GM19035 (cell line): ENCODE data around the gene PLCB1.
A peak's percentile ranks its signal among the peaks of the same experiment; 100 is the strongest.
"Not testable (repeated sequence)": the region's sequence is repeated elsewhere in the genome, so short reads cannot be mapped to it uniquely, and the experiment has no call there.

ENCODE experiments used
- ATAC-seq: cut with Tn5 transposase; IDR thresholded peaks from one replicate; pipeline ENCODE4 v1.9.1; 2021; ENCODE audit not compliant: unreplicated experiment

Gene PLCB1

DNA sequence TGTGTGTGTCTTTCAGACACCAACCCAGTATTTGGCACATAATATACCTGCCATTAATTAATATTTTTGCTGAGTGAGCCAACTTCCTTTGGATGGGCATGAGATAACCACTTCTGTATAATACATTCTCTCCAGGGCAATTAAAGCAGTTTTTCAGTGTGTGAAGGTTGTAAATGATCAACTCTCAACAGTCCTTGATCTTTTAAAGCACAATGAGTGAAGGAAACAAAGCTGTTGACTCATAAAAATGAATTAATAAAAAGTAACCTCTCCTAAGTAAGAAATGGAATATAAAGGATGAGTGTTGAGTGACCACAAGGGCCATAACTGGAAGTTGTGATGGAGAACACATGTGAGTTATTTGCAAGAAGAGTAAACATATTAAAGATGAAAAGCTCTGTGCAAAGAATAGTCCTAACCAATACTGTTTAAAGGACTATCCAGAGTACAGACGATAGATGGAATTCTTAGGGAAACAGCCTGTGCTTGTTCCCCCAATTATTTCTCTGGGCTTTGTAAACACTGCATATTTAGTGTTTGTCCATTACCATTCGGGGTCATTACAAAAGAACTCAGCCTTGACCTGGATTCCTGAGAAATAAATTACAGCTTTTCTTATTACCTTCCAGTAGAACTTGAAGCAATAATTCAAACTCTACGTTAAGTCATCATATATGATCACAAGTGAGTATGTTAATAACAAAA, 446.2 kb downstream of the PLCB1 start:
- ATAC-seq, result no peak

DNA sequence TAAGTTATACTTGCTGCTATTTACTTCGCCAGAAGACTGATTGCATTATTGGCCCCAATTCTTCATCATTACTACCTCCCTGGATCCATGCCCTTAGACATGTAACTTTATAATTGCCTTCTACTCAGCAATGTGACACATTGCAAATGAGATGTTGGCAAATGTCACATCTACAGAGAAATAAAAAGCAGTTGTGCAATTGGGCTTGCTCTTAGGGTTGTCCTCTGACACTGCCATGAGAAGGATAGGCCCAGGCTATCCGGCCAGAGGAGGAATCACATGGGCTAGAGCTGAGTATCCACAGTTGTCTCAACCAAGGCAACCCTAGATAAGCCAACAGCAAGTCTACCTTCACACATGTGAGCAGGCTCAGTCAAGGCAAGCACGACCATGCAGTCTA, 447.0 kb downstream of the PLCB1 start:
- no peak for ATAC-seq

DNA sequence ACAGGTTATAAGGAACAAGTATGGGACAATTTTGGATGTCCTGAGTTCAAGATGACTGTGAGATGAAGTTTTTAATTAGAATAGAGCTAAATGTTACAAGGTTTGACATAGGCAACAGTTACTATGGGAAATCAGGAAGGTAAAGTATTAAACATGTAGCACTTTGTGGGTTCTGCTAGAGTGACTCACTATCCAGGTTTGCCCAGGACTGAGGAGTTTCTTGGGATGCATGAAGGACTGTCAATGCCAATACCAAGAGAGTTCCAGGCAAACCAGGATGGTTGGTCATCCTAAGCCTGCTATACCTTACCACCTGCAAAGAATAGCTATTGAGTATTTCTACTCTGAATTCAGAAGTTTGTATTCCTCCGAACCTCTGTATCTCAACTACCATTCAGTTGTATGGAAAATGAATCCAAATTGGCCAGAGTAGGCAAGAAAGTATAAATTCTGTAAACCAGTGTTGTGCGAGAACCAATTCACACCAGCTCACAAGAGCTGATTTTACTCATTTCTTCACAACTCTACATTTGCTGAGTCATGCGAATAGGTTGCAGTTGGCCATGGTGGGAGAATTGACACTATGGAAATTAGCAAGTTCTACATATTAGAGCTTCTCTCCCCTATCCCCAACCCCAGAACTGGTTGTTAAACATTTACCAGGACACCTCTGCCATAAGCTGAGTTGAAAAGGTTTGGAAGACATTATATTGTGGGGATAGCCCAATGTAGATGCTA, 449.5 kb downstream of the PLCB1 start:
- ATAC-seq, result no peak

DNA sequence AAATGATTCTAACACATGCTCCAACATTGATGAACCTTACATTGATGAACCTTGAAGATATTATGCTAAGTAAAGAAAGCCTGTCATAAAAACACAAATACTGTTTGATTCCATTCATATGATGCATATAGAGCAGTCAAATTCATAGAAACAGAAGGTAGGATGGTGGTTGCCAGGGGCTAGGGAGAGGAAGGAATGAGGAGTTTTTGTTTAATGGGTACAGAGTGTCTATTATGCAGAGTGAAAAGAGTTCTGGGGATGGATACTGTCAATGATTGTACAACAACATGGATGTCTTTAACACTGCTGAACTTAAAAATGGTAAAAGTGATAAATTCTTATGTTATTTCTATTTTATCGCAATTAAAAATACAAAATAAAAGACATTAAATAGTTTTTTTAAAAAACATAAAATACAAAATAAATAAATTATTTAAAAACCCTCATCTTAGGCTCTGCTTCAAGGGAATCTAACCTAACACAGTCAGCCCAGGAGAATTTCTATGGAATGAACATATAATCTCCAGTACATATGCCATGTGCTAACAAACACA, 451.0 kb downstream of the PLCB1 start:
- no peak for ATAC-seq

DNA sequence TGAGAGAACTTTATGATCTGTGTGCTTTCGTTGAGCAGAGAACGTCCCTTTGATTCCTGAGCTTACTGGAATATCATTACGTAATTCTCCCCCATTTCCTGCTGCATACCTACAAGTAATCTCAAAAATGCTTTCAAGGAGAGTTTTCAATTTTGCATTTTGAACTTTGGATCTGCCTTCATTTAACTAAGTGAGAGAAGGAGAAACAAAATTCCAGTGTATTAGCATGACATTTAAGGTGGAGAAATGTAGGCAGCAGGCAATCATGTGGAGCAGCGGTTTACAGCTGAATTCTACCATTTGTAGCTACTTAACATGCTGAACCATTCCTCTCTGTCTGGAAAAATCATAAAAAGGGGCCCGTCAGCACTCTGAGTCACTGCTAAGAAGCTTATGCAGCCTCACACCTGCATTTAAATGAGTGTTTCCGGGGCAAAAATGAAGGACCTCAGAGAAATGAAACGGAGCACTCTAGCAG, 451.5 kb downstream of the PLCB1 start:
- no peak for ATAC-seq

DNA sequence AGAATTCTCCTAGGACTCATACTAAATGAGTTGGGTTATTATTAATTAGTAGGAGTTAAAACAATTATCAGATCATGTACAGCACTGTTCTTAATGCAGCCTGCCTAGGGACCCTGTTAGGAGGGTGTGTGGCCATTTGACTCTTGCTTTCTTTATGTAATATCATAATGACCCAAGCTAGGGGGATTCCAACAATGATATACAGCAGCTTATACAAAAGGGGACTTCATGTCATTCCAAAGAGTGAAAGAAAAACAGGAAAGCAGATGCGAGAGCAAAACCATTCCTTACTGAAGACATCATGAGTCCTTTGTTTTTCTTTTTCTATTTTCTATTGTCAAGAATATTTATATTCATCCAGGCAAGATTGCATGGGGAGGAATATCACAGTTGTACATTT, 455.2 kb downstream of the PLCB1 start:
- ATAC-seq, result no peak

DNA sequence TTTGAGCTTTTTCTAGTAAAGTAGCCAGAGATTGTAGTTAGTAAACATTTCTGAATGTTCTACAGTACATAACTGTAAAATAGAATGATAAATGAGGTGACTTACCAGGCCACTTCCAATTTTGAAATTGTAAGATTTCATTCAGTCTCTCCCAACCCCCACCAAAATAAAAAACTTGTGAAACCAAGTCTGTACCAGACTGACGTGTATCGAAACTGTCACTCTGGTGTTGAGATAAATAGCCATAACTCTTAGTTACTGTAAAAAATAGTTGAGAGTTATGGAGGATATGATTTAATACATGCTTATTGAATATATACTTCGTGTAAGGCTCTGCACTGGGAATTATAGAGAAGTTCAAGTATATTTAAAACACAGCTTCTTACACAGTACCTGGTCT, 455.7 kb downstream of the PLCB1 start:
- ATAC-seq, result no peak

DNA sequence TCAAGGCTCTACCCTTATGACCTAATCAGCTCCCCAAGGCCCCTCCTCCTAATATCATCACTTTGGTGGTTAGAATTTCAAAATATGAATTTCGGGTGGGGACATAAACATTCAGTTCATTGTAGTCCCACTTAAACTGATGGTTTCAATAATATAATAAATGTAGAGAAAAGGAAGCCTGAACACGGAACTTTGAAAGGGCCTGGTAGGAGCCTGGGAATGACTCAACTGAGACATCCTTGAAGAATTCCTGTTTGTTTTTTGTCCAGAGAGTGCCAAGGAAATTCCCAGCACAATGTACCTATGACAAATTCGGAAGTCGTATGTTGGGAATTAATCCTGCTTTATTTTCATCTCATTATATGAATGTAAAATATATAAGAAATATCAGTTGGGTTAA, 457.9 kb downstream of the PLCB1 start:
- no peak for ATAC-seq

DNA sequence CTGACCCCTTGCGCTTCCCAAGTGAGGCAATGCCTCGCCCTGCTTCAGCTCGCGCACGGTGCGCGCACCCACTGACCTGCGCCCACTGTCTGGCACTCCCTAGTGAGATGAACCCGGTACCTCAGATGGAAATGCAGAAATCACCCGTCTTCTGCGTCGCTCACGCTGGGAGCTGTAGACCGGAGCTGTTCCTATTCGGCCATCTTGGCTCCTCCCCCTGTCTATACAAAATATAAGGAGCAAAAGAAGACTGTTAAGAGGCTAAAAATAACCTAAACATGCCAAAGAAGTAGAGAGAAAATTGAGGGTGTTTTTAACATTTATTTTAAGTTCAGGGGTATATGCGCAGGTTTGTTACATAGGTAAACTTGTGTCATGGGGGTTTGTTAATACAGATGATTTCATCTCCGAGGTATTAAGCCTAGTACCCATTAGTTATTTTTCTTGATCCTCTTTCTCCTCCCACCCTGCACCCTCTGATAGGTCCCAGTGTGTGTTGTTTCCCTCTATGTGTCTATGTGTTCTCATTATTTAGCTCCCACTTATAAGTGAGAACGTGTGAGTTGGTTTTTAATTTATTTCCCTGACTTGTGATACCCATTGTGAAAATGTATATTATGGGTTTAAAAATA, 469.0 kb downstream of the PLCB1 start:
- not testable (repeated sequence) for ATAC-seq

DNA sequence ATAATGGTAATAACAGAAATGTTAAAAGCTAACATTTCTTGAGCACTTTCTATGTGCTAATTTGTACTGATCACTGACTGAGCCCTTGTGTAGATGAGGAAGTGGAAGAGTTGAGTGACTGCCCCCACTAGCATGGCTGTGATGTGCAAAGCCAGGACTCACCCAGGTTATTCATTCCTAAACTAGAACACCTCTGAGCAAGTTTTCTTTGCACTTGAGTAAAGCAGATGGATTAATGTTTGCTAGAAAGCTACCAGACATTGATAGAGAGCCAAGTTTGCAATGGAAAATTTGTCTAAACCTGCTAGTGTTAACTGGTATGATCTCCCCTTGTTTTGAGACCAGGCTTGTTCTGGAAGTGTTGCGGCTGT, 469.5 kb downstream of the PLCB1 start:
- ATAC-seq, result peak; percentile 55

DNA sequence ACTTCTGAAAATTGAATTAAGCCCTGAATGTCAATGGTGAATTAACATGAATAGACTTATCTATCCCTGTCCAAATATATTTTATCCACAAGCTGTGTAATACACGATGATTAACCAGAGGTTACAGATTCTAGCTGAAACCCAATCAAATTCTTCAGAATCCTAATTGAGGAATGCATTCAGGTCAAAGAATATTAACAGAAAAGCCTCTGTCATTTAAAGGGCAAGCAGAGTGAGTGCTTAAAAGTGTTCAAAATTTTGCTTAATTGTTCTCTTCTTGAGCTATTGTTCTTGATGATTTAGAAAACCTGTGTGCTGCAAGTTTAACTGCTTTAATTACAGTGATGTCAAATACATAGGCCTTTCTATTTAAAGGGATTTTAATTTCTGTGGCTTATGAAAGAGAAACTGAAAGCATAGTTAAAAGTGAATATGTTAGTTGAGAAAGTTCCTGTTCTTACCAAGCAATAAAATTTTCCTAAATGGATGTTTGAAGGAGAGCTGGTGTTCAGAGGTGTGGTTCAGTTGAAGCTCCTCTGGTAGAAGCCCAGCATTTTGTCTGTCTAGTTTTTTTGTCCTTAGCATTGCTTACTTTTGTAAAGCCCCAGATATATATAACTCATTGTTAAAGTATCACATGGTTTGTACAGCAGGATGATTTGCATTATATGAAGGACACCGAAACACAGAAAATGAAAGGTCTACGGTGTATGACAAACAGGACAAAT, 470.5 kb downstream of the PLCB1 start:
- ATAC-seq, result peak; percentile 90

DNA sequence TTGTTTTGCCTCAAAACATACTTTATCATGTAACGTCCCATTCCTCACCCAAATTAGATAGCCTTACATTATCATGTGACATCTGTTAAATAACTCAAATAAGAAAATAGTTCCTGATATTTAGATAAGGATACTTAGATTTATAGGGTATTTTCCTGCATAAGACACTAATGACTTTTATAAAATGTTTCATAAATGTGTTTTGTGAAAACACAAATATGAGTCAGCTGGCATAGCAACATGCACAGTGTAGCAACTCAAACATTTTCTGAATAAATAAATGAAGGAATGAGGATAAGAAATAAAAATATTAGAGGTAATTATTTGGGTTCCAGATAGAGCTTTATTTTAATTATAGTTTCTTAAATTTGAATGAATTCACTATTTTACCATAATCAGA, 476.4 kb downstream of the PLCB1 start:
- no peak for ATAC-seq

DNA sequence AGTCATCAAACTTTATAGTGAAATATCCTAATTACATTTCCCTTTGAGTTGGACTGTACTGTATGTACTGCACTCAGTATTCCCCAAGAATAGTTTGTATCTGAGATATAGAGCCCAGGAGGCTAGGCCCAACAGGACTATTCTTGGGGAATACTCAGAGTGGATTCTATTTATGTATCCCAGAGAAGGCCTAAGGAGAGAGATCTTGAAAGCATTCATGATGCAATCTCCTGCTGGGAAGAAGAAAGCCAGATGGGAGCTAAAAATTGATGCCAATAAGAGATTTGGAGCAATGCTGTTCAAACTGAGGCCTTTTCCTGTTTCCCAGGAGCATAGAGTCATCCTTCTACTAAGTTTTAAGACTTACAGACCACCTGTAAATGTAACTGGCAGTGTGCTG, 484.7 kb downstream of the PLCB1 start:
- ATAC-seq, result no peak

DNA sequence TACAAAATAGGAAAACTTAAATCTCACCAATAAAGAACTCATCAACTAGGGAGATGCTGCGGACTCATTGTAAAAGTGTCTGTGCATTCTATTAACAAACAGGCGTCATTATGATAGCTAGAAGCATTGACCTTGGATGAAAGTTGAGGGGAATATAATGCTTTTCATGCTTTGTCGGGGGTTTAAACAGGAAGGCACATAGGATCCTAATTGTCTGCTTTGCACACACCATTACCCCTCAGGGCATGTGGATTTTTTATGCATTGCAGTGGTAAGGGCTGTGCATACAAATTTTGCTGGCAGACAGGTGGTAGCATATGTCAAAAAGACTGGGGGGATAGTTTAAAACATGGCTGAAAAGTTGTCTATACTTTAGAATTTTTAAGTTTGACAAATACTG, 488.9 kb downstream of the PLCB1 start:
- no peak for ATAC-seq

DNA sequence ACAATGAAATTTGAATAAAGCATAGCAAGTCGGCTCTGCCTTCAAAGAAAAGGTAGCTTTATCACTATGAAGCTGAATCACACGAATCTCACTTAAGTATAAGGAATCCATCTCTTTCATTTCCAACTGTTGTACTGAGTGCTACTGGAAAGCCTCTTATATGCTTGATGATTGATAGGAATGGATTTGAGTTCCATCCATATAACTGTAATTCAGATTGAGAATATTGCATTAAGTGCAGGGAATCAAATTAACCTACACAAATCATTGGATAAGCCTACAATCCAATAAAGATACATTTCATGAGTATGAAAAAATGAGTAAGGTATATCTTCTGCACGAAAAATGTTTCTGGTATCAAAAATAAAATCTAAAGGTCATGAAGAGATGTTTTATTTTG, 492.0 kb downstream of the PLCB1 start:
- no peak for ATAC-seq

DNA sequence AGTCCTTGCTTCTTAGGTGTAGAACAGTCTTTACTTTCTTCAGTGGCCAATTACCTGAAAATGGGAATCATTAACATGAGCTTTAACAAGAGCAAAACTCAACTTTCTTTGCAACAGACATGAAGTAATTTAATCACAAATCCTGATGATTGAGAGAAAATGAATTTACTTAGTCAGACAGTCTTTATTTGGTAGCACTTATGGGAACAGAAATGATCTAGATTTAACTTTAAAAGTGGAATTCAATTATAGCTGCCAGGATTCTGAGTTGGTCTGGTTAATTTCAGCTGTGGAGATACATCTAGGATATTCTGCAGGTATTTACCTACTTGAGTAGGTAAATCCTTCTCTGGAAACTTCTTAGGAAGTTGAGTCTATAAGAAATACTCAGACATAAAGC, 492.6 kb downstream of the PLCB1 start:
- no peak for ATAC-seq

DNA sequence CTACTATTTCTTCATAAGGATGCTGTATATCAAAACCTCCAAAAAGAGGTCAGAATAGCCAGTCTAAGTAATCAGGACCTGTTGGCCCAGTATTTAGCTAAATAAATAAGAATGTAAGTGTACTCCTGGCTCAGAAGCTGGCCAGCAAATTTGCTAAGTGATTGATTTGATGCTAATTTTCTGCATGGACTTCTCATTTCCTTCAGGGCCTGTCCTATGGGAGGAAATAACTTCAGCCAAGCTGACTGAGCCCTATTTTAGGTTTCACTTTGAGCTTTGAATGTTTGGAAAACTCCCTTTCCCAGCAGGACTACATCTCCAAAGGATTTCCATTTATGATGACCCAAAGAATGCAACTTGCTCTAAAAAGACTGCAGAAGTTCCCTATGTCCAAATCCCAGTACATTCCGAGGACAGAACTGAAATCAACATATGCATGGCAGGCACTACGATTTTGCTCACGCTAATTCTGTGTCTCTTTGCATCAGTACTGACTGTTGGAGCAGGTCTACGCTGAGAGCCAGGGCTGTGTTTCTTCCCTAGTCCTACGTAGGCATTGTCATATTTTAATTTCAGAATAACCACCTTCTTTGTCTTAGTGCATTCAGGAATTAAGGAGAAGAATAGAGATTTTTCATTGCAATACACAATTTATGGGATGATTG, 495.4 kb downstream of the PLCB1 start:
- ATAC-seq, result no peak

DNA sequence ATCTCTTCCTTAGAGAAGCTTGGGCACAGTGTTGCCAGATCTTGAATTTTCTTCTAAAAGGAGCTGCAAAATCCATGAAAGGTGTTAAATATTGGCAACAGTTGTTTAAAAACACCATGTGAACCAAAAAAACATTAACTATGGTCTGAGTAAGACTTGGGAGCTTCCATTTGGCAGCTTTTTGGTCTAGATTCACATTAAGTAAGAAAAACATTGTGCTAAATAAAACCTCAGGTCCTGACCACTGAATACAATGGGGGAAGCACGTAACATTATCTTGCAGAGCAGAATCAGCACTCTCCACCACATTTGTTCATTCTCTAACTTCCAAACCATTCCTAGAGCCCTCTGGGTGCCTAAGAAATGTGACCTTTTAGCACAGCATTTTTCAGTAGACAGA, 499.2 kb downstream of the PLCB1 start:
- no peak for ATAC-seq

DNA sequence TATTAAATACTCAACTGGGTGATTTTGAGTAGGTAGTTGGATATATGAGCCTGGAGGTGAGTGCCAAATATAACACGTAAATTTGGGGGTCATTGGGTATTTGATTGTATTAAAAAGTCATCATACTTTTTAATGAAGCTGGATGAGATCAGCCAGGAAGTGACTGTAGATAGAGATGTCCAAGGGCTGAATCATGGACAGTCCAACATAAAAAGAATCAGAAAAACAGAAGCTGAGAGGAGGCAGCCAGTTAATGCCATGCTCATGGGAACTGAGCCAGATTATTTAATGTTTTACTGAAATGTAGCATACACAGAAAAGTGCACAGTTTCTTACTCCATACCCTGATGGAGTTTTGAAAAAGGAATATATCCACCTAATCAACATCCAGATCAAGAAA, 501.3 kb downstream of the PLCB1 start:
- no peak for ATAC-seq

DNA sequence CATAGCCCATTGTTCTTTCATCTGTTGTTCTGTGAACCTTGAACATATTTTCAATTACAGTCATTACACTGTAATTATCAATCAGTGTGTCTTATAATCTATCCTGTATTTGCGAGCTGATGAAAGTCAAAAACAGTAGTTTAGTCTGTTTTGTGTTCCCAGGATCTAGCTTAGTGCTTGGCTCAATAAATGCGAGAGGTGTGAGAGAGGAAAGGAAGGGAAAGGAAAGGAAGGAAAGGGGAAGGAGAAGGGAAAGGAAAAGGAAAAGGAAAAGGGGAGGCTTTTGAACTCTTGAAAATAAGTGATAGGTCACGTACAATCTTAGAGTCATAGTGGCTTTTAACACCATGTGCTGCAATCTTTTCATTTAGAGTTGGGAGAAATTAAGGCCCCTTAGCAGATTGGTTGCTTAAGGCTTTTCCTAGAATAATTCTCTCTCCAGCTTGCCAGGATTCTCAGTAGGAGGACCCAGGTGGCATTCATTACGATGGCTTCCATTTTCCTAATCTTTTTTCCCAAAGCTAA, 503.0 kb downstream of the PLCB1 start:
- ATAC-seq, result no peak

DNA sequence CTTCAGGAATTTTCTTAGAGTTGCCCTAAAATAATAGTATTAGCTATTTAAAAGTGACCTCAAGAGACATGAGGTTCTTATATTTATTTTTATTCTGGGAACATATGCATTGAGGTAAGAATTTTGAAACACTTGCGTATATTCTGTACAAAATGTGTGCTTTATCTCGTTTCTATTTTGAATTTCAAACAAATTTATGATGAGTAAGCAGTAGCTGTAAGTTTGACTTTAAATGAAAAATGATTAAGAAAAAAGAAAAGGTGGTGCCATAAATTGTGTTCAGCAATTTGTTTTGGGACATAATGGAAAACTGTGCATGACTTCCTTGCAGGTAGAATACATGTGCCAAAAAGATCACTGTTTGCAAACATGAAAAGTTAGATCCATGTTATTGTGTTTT, 503.8 kb downstream of the PLCB1 start:
- no peak for ATAC-seq
